Pancreas (tissue), 10 donors: Measurements from ENCODE around the gene L3MBTL3. TPM values are rescaled to one million over a fixed set of nuclear protein-coding genes. Genes with fewer than 3 reads are reported as not detected.
"Not testable (repeated sequence)": the region's sequence is repeated elsewhere in the genome, so short reads cannot be mapped to it uniquely, and the experiment has no call there.

Source experiments
- ATAC-seq, 4 donors: fragments of 200-7000 bp; cut with Tn5 transposase; one replicate each; pipeline versions ENCODE4 v1.8.0 to v1.9.1; 2020; ENCODE audit warnings: mild to moderate bottlenecking in 4 of 4, moderate library complexity in 4 of 4
- DNase-seq, 6 donors: peaks; one replicate each; pipeline ENCODE4 v3.0.0-alpha.2; 2020
- FAIRE-seq: peaks from 2 replicates; lab custom pipeline; 2012; peaks lifted over from hg19 to GRCh38; lab: Jason Lieb, UNC
- H3K27ac ChIP-seq, 4 donors: fragments of 200-600 bp; sonication (generic); 1 replicate in 3 of 4; 2 replicates in 1 of 4; pipeline versions ENCODE4 v1.5.0 to v1.8.0; 2020
- H3K27me3 ChIP-seq, 4 donors: fragments of 200-600 bp; one replicate each; pipeline ENCODE4 v1.8.0; 2021
- H3K36me3 ChIP-seq, 3 donors: fragments of 200-600 bp; sonication (generic) in 1 of 3; one replicate each; pipeline versions ENCODE4 v1.5.0 to v1.8.0; 2020 to 2021
- H3K4me1 ChIP-seq, 3 donors: fragments of 200-600 bp; one replicate each; pipeline ENCODE4 v1.8.0; 2021
- H3K4me3 ChIP-seq, 4 donors: fragments of 200-600 bp; sonication (generic) in 2 of 4; one replicate each; pipeline versions ENCODE4 v1.5.0 to v1.8.0; 2020 to 2021
- H3K9me3 ChIP-seq, 4 donors: fragments of 200-600 bp; one replicate each; pipeline ENCODE4 v1.8.0; 2021
- CTCF ChIP-seq, 4 donors: fragments of 200-600 bp; sonication (generic) in 3 of 4; IDR thresholded peaks; one replicate each; pipeline versions ENCODE4 v1.5.0 to v1.8.0; 2021; ENCODE audit warnings: antibody characterized with exemption in 4 of 4
- WGBS, 2 donors: extraction: QIAGEN DNeasy Blood & Tissue Kit; methylation state at CpG; one replicate each; pipeline ENCODE4 v1.1.7; 2013; 5-methylcytosine and 5-hydroxymethylcytosine counted together
- intact Hi-C, 3 donors: fragments of 100-400 bp; cut with DNase I; formaldehyde crosslinking; loops; one replicate each; pipeline versions ENCODE4 v1.11.1 to v1.14.2; 2022
- polyA plus RNA-seq, 2 donors: library from polyadenylated mRNA; stranded (reverse); fragments of 200-250 nt; gene quantifications; one replicate each; pipeline ENCODE4 v1.2.3, GENCODE V29; 2013
- total RNA-seq, 6 donors: library from RNA; stranded (reverse); fragmentation: NEBNext Ultra II Directional in 4 of 6; extraction: Animal tissue kit (Norgen Biotek cat#: 25700) in 4 of 6; gene quantifications; one replicate each; pipeline versions ENCODE4 v1.2.1 to v1.2.4, GENCODE V29; 2021 to 2023
- donor health status: healthy with polysubstance abuse.
- donor health status: DM: no; HTN: no; CAD: no; lungs with moderate emphysema.
- donor health status: DM: no; HTN: no; CAD: no.
- donor health status: control.
- donor health status: control.
- donor health status: Bipolar disorder and iron deficiency.
- donor health status: DM: yes; HTN: yes; CAD: no.
- donor health status: DM: no; HTN: no; CAD: no.
- donor health status: DM: no; HTN: no; CAD: no.
- donor health status: DM: yes; HTN: yes; CAD: no.

L3MBTL3 gene
- total and polyA plus RNA-seq, 8 donors: 0.95 to 5.3 (median 3.1) TPM

GRCh38 chr6:130111031-130111430 lies 92.7 kb downstream of the L3MBTL3 start:
- Histone ChIP-seq H3K27me3 (no peaks in the 10 kb centered on the region), H3K27ac (no peak overlapping the region), H3K4me1 (no peaks in the 10 kb centered on the region), H3K36me3 (no peaks in the 10 kb centered on the region), H3K9me3 (no peaks in the 10 kb centered on the region), H3K4me3 (no peak overlapping the region)
- DNase-seq (no peak), ATAC-seq (no peak), FAIRE-seq (no peak)
- intact Hi-C loops: no loop called here
- 83 to 93% methylated on average over 1 of the region's 1 CpG for WGBS, 2 donors
- no peak for TF ChIP-seq CTCF (IDR thresholded peaks at IDR 0.05)

GRCh38 chr6:130113201-130113710 lies 94.9 kb downstream of the L3MBTL3 start:
- ATAC-seq (no peak), FAIRE-seq (no peak)
- WGBS, 2 donors: 95 to 96% methylated on average over 2 of the region's 2 CpGs

GRCh38 chr6:130115036-130115435 lies 96.7 kb downstream of the L3MBTL3 start:
- ATAC-seq (no peak), FAIRE-seq (no peak), DNase-seq (no peak)
- H3K36me3 ChIP-seq: no peaks in the 10 kb centered on the region
- no peaks in the 10 kb centered on the region for H3K27me3 ChIP-seq
- no peak overlapping the region for H3K4me3 ChIP-seq
- no peaks in the 10 kb centered on the region for H3K9me3 ChIP-seq
- H3K27ac ChIP-seq: no peak overlapping the region
- intact Hi-C loops: no loop called here
- no peaks in the 10 kb centered on the region for H3K4me1 ChIP-seq
- no peak for TF ChIP-seq CTCF (IDR thresholded peaks at IDR 0.05)
- 86 to 91% methylated on average over 6 of the region's 6 CpGs for WGBS, 2 donors

More at GRCh38 chr6:130113201-130113710, 94.9 kb downstream of the L3MBTL3 start:
- no peak for TF ChIP-seq CTCF (IDR thresholded peaks at IDR 0.05)
- H3K4me3 ChIP-seq: no peak overlapping the region
- no peak overlapping the region for H3K27ac ChIP-seq
- H3K4me1 ChIP-seq: no peaks in the 10 kb centered on the region
- DNase-seq: no peak
- intact Hi-C loops: no loop called here
- H3K36me3 ChIP-seq: no peaks in the 10 kb centered on the region
- H3K9me3 ChIP-seq: no peaks in the 10 kb centered on the region
- no peaks in the 10 kb centered on the region for H3K27me3 ChIP-seq

- FAIRE-seq (no peak), DNase-seq (no peak), ATAC-seq (no peak)
- no peaks in the 10 kb centered on the region for H3K4me1 ChIP-seq
- 82 to 88% methylated on average over 4 of the region's 4 CpGs for WGBS, 2 donors
- H3K27ac ChIP-seq: no peak overlapping the region
- no peaks in the 10 kb centered on the region for H3K9me3 ChIP-seq
- intact Hi-C loops: no loop called here
- no peak for TF ChIP-seq CTCF (IDR thresholded peaks at IDR 0.05)
- no peaks in the 10 kb centered on the region for H3K36me3 ChIP-seq
- H3K27me3 ChIP-seq: no peaks in the 10 kb centered on the region
- H3K4me3 ChIP-seq: no peak overlapping the region
These were observed 97.9 kb downstream of the L3MBTL3 start for GRCh38 chr6:130116273-130116672.

- H3K27ac ChIP-seq, ATAC-seq, intact Hi-C loops, H3K27me3 ChIP-seq, H3K36me3 ChIP-seq, DNase-seq, H3K4me3 ChIP-seq, H3K4me1 ChIP-seq, H3K9me3 ChIP-seq, FAIRE-seq: not testable (repeated sequence)
- WGBS, 2 donors: 94 to 99% methylated on average over 2 of the region's 4 CpGs
These were observed 98.9 kb downstream of the L3MBTL3 start for GRCh38 chr6:130117187-130117701.
